HG02759 (cell line): Measurements from ENCODE around the gene MYOT.
"Not testable (repeated sequence)": the region's sequence is repeated elsewhere in the genome, so short reads cannot be mapped to it uniquely, and the experiment has no call there.

Experiments
- ATAC-seq: cut with Tn5 transposase; IDR thresholded peaks from one replicate; pipeline ENCODE4 v1.9.1; 2021; ENCODE audit warnings: mild to moderate bottlenecking, moderate library complexity; ENCODE audit not compliant: unreplicated experiment

MYOT gene

DNA sequence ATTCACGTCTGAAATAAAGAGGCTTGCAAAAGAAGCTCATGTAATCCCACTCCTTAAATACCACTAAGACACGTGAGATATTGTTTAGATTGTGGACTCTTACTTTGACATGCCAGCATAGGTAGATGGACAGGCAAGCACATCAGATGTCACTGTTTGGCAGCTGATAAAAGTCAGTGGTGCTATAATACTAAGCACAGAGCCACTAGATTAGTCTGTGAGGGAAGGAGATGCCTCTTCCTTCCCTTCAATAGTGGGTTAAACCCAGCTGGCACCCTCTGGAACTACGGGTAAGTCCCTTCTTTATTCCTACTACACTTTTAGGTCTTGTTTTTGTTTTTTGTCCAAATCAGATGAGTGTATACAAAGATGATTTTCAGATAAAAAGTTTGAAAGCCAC lies at the start of gene MYOT:
MYOT (plus strand) TSS at position 197 of the 400 bp plus-strand sequence. CDS start 2,792 bp downstream, outside the sequence.
- no peak for ATAC-seq

DNA sequence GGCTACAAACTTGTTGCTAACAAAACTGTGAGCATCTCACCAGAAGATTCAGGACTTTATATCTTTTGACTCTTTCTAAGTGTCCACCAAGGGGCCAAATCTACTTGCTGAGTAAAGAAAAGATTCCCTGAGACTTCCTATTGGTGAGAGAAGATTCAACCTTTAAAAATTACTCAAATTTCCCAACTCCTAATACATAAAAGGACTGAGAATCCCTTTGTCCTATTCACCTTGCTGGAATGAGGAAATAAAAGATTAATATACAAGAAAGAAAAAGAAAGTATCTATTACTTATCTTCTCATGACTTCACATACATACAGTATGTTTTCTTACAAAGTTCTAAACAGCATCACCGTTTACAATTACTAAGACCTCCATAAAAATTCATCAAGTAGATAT lies 47.9 kb upstream of the MYOT start:
- ATAC-seq, result no peak

DNA sequence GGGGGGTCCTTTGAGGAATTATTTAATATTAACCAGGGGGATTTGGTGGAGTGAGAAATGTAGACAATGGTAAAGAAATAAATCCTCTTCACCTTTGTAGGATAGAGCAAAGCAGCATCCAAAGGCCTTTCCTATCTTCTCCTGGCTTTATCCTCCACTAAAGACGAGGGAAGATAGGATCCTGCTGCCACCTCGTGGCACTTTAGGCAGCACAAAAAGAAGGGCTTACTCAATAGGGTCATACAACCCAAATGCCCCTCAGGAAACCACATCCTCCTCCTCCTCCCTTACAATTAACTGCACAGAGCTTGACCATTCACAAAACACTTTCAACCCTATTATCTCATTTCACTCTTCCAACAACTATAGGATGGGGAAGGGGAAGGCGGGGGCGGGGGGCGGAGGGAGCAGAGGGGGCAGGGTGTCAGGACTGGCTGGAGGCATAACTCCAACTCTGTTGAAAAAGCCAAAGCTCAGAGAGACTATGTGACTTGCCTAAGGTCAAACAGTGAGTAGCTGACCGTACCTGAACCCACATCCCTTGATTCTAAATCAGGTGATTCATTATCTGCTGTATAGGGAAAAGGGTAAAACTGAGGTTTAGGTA lies 45.4 kb upstream of the MYOT start:
- ATAC-seq, result no peak

DNA sequence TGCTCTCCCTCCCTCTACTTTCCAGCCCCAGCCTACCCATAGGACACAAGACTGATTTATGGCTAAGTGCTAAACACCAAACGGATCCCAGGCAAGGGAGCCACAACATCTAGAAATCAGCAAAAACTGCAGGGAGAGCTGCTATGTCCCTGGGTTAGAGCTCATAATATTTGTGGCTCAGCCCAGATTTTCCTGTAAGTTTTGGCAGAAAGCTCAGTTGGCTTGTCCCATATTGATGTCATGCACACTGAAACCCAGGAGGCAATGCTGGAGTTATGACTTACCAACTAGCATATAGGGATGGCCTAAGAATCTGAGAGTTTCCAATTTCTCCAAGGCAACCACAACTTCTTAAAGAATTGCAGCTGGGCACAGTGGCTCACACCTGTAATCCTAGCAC lies 44.7 kb upstream of the MYOT start:
- ATAC-seq, result no peak

DNA sequence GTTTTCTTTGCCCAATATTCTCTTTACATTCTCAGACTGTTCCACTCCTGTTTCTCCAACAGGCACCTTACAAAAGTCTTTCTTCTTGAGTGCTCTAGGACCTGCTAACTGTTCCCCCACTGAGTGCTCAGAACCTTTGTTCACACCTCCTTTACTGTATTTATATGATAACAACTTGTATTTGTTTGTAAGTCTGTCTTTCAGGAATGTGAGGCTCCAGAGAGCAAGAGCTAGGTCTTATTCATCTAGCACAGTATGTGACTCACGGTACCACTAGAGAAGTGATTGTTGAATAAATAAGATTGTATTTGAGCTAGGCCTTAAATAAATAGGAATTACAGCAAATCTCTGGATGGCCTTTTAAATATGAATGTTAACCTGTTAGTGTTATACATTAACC lies 42.5 kb upstream of the MYOT start:
- ATAC-seq, result no peak

- no peak for ATAC-seq
Observed at GRCh38 chr5:137826067-137826466, 41.6 kb upstream of the MYOT start.

DNA sequence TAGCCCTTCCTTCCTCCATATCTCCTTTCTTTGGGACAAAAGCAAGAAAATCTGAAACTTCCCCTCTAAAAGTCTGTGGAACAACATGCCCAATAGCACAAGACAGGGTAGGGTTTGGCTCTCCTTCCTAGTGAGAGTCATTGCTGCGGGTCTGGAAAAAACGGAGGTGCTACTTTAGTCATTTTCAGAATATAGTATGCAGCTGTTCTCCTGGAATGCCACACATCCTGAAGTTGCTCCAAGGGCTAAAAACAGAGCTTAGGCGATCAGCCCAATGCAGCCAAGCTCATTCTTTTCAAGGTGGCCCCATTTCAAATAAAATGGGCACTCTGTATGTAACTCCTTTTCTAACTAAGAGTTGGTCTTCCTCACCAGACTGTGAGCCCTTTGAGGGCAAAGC lies 39.5 kb upstream of the MYOT start:
- no peak for ATAC-seq

DNA sequence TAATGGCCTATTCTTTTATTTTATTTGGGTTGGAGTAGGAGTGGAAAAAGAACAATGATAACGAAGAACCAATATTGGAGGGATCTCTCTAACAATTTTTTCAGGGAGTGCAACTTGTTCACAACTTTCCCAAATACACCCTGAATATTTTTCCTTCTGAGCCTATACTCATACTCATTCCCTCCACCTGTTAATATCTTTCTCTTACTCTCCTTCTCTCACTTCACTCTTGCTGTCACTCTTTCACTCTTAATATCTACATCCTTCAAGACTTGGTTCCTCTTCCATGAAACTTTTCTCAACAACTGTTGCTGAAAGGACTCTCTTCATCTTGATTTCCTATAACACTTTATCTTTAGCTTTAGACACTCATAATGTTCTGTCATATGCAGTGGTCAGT lies 39.0 kb upstream of the MYOT start:
- no peak for ATAC-seq

DNA sequence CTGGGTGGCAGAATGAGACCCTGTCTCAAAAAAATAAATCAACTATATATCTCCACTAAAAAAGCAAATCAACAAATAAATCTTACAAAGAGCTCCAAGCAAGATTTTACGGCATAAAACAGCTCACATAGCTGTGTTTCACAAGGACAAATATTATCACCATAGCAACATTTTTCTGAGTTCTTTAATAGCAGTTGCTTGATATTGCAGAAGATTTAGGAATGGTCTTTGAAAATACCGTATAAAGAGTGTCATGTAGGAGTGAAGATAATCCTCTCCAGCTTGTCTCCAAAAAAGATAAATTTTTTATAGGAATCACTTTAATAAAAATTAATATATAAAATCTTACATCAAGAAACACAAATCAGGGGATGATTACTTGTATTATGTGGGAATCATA lies 36.6 kb upstream of the MYOT start:
- no peak for ATAC-seq

GRCh38 chr5:137831526-137831925 lies 36.1 kb upstream of the MYOT start:
- ATAC-seq, result no peak

- ATAC-seq, result no peak
Observed at GRCh38 chr5:137832416-137832815, 35.2 kb upstream of the MYOT start.

DNA sequence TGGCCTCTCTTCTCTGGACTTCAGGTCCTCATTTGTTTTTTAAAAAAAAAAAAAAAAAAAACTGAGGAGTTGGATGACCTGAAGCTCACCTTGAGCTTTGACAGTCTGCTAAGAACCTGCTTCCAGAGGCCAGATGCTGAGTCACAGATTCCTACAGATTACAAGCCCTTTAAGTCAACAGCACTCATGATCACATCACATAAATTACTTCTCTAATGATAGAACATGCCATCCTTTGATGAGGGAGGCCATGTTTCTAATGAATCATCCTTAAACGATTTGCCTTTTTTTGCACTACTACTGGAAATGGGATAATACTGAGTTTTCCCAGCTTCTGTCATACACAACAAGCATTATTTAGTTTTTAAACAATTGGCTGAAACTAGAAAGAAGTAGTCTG lies 34.2 kb upstream of the MYOT start:
- ATAC-seq, result no peak

DNA sequence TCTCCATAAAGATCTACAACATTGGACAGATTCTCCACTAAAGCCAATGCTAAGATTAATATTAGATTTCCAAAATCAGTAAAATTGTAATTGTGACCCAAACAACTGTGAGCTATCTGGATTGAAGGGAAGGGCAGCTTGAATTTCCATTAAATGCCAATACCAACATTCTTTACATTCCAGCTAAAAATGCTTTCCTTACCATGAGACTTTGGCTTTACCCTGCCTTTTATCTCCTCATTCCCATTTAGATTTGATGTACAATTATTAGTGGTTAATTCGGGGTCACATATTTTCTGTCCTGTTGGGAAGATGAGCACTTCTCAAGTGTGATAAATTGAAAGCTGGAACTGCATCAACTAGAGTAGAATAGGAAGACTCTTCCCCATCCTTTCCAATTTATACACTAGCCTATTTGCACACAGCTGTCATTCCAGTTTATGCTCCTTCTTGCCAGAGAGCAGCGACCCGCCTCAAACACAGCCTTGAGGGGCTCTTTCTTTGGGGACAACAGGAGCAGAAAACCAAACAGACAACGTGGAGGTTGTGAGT lies 33.1 kb upstream of the MYOT start:
- no peak for ATAC-seq

DNA sequence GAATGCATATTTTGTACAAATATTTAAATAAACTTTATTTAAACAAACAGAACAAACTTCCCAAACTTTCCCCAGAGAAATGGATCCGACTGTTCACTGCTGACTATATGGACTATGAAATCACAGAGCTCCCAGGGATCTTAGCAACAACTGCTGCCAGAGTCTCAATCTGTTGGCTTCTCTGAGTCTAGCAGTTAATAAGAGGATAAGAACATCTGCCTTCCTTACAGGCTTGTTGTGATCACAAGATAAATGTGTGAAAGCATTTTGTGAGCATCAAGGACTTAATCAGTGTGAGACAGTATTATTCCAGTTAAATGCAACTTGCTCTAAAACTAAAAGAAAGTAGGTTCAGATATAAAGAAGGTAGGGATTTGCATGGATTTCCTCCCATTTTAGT lies 31.4 kb upstream of the MYOT start:
- ATAC-seq, result no peak

DNA sequence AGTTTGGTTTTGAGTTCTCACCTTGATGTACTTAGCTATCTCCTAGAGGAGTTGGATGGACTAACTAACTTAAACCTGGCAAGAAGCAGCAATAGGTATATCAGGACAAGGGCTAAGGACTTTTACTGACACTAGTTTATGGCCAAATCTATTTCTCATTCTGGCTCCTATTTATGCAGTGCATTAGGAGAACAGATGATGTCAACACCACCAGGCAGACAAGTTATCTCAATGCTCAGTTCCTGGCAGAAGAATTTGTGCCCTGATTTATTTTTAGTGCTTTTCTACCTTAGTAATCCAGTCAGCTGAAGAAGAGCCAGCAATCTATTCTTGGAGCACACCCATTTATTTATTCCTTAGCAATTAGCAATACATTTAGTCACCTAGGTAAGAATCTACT lies 30.7 kb upstream of the MYOT start:
- no peak for ATAC-seq

GRCh38 chr5:137837491-137838394 lies 29.9 kb upstream of the MYOT start:
- ATAC-seq, result no peak

DNA sequence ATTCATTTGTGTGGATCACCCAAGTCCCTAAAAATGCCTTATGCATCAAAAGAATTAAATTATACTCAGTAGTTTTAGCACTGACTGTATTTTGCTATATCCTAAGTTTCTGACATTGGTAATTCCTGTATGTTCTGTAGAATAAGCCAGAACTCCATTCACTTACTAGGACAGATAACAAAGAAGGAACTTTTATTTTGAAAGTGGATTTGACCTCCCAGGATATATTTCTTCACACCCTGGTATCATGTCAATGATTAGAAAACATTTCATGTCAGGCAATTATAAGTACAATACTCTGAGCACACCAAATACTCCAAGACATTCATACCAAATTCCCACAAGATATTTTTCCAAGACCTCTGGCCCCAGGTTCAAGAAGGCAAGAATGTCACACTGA lies 28.7 kb upstream of the MYOT start:
- ATAC-seq, result no peak

- no peak for ATAC-seq
Observed at GRCh38 chr5:137842296-137842695, 25.4 kb upstream of the MYOT start.

DNA sequence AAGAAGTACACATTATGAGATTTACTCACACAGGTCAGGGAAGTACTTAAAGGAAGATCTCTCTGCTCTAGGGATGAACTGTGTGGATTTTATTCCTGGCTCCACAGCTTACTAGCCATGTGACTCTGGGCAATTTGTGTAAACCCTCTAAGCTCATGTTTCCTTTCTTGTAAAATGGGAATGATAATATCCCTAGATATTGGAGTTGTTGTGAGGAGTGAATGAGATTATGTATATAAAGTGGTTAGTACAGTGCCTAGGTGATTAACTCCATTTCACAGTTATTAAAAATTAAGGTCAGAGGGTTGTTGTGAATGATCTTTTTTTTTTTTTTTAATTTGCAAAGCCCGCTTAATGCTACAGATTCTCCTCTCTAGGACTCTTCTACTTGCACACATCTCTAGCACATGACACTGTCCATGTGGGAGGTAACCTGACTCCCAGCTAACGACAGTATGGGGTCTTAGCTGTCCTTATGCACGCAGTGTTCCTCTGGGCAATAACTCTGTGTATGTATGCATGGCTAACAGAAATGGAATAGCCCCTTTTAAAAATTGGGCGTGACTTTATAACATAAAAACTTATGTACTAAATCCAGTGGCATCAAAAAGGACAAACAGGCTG lies 23.9 kb upstream of the MYOT start:
- ATAC-seq, result no peak

- no peak for ATAC-seq
Observed at GRCh38 chr5:137845472-137845871, 22.2 kb upstream of the MYOT start.

- peak; percentile 72 for ATAC-seq
Observed at GRCh38 chr5:137847687-137848086, 20.0 kb upstream of the MYOT start.

DNA sequence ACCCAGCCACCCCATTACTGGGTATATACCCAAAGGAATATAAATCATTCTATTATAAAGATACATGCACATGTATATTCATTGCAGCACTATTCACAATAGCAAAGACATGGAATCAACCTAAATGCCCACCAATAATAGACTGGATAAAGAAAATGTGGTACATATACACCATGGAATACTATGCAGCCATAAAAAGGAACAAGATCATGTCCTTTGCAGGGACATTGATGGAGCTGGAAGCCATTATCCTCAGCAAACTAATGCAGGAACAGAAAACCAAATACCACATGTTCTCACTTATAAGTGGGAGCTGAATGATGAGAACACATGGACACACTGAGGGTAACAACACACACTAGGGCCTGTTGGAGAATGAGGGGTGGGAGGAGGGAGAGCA lies 14.5 kb upstream of the MYOT start:
- ATAC-seq, result not testable (repeated sequence)
